Measurements from ENCODE around the gene ARAP1. TPM values are rescaled to one million over a fixed set of nuclear protein-coding genes. Genes with fewer than 3 reads are reported as not detected.

ARAP1 gene
- total RNA-seq, 1 donor from 2014 or later, result 20.5 TPM

DNA sequence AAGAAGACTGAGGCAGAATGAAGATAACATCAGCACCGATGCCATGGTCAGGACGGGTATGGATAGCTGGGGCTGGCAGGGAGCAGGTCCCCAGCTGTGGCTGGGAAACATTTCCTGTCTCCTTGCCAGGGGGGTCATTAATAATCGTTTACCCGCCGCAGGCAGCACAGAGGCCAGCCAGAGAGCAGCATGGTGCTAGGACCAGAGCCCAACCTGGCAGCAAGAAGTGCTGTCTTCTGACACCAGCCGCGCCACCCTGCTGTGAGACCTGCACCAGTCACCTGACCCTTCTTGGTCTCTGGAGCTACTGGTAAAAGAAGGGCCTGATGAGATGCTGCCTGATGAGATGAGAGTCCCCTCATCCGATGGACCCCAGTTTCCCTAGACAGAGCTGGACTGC is 114.3 kb downstream of the ARAP1 start:
- no peak for DNase-seq
- Mint-ChIP-seq H3K36me3 (ENCODE audit: unreplicated experiment) (no peaks in the 10 kb centered on the region), H3K4me3 (ENCODE audit: unreplicated experiment) (no peak overlapping the region), H3K27ac (ENCODE audit: unreplicated experiment) (no peak overlapping the region), H3K4me1 (ENCODE audit: low read depth, unreplicated experiment) (peaks cover 17% of the 10 kb centered on the region), H3K9me3 (ENCODE audit: unreplicated experiment) (peaks cover 4% of the 10 kb centered on the region), H3K27me3 (ENCODE audit: unreplicated experiment) (peaks cover 8% of the 10 kb centered on the region)
- no peak for TF ChIP-seq CTCF (IDR thresholded peaks at IDR 0.05; ENCODE audit: partially characterized antibody, unreplicated experiment)

DNA sequence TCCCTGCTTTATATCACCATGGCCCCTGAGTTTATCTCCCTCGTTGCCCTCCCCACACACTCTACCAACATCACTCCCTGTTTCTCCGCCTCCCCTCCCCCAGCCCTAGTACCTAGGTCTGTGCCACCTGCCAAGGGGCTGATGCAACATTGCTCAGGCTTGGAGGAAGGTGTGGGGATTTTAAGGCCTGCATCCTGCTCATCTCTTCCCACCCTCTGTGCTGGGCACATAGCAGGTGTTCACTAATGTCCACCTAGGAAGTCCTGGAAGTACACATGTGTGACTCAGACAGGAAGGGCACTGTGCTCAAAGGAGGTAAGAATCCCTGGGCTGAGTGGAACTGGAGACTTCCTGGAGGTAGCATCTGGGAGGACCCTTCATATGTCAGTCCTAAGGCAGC is 115.0 kb downstream of the ARAP1 start:
- no peaks in the 10 kb centered on the region for H3K36me3 Mint-ChIP-seq (ENCODE audit: unreplicated experiment)
- peaks cover 4% of the 10 kb centered on the region for H3K9me3 Mint-ChIP-seq (ENCODE audit: unreplicated experiment)
- H3K4me3 Mint-ChIP-seq (ENCODE audit: unreplicated experiment), result no peak overlapping the region
- peaks cover 19% of the 10 kb centered on the region for H3K4me1 Mint-ChIP-seq (ENCODE audit: low read depth, unreplicated experiment)
- TF ChIP-seq CTCF (IDR thresholded peaks at IDR 0.05; ENCODE audit: partially characterized antibody, unreplicated experiment), result no peak
- DNase-seq, result no peak
- peaks cover 8% of the 10 kb centered on the region for H3K27me3 Mint-ChIP-seq (ENCODE audit: unreplicated experiment)
- H3K27ac Mint-ChIP-seq (ENCODE audit: unreplicated experiment), result no peak overlapping the region

DNA sequence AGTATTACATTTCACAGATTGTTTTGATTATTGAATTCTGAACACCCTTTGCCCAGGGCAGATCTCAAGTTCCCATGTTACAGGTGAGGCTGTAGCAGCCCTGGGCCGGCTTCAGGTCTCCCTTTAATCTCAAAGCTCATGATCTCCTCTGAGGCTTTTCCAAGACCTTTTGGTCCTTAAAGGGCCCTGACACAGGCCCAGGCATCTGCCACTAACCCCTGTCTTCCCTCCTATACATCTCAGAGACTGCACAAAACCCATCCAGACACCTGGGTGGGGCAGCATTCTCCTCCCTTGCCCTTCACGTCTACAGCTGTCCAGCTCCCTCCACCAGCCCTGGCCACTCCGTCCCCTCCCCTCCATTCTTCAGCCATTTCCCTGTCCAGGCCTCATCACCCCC is 115.8 kb downstream of the ARAP1 start:
- Mint-ChIP-seq H3K27ac (ENCODE audit: unreplicated experiment) (no peak overlapping the region), H3K4me3 (ENCODE audit: unreplicated experiment) (no peak overlapping the region), H3K27me3 (ENCODE audit: unreplicated experiment) (peaks cover 8% of the 10 kb centered on the region), H3K4me1 (ENCODE audit: low read depth, unreplicated experiment) (peaks cover 21% of the 10 kb centered on the region), H3K36me3 (ENCODE audit: unreplicated experiment) (no peaks in the 10 kb centered on the region), H3K9me3 (ENCODE audit: unreplicated experiment) (peaks cover 4% of the 10 kb centered on the region)
- TF ChIP-seq CTCF (IDR thresholded peaks at IDR 0.05; ENCODE audit: partially characterized antibody, unreplicated experiment), result no peak
- DNase-seq, result no peak

GRCh38 chr11:72635933-72636332 is 116.3 kb downstream of the ARAP1 start:
- DNase-seq, result no peak
- H3K36me3 Mint-ChIP-seq (ENCODE audit: unreplicated experiment), result no peaks in the 10 kb centered on the region
- H3K27ac Mint-ChIP-seq (ENCODE audit: unreplicated experiment), result no peak overlapping the region
- H3K4me3 Mint-ChIP-seq (ENCODE audit: unreplicated experiment), result no peak overlapping the region
- TF ChIP-seq CTCF (IDR thresholded peaks at IDR 0.05; ENCODE audit: partially characterized antibody, unreplicated experiment), result no peak
- H3K27me3 Mint-ChIP-seq (ENCODE audit: unreplicated experiment), result peaks cover 8% of the 10 kb centered on the region
- H3K4me1 Mint-ChIP-seq (ENCODE audit: low read depth, unreplicated experiment), result peaks cover 21% of the 10 kb centered on the region
- peaks cover 4% of the 10 kb centered on the region for H3K9me3 Mint-ChIP-seq (ENCODE audit: unreplicated experiment)

DNA sequence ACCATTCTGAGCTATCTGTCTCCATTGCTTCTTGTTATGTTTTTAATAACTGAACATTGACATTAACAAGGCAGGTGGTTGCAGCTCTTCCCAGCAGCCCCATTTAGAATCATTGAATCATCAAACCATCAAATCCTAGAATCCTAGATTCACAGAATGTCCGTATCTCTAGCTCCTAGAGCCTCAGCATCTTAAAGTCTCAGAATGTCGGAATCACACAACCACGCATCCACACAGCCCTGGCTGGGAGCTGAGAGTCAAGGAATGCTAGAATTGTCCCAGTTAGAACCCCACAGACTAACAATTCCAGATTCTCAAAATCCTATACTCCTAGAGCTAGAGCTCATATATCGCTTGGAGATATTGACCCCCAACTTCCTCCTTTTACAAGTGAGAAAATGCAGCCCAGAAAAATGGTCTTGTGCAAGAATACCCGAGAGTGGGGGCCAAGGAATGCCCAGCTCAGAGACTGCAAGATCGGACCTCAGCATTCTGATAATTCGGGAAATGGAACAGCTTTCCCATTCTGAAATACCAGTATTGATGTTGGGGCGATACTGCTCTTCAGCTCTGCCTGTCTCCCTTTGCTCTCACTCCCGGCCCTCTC is 116.8 kb downstream of the ARAP1 start:
- Mint-ChIP-seq H3K4me3 (ENCODE audit: unreplicated experiment) (no peak overlapping the region), H3K4me1 (ENCODE audit: low read depth, unreplicated experiment) (peaks cover 23% of the 10 kb centered on the region), H3K27me3 (ENCODE audit: unreplicated experiment) (peaks cover 11% of the 10 kb centered on the region), H3K9me3 (ENCODE audit: unreplicated experiment) (peaks cover 6% of the 10 kb centered on the region), H3K27ac (ENCODE audit: unreplicated experiment) (no peak overlapping the region), H3K36me3 (ENCODE audit: unreplicated experiment) (no peaks in the 10 kb centered on the region)
- no peak for DNase-seq
- no peak for TF ChIP-seq CTCF (IDR thresholded peaks at IDR 0.05; ENCODE audit: partially characterized antibody, unreplicated experiment)

Small RNA genes lying within 50 kb of the gene (microRNA-seq; reads per million reads assigned to microRNA genes)
- gene MIR4692 (ENCODE audit: unreplicated experiment), result not detected

Other genes starting within 250 kb of the ARAP1 start
- gene PDE2A, start 78.0 kb downstream of the ARAP1 start, total RNA-seq (ENCODE audit: unreplicated experiment), result 16.9 TPM
- 13.5 TPM for gene STARD10, start 41.6 kb upstream of the ARAP1 start, total RNA-seq (ENCODE audit: unreplicated experiment)
- gene ATG16L2, start 62.0 kb upstream of the ARAP1 start, total RNA-seq (ENCODE audit: unreplicated experiment), result 6.9 TPM

Measured in glutamatergic neuron (in vitro differentiated cells).